Measurements from ENCODE around the gene CORO2A. TPM values are rescaled to one million over a fixed set of nuclear protein-coding genes. Genes with fewer than 3 reads are reported as not detected.

CORO2A gene
- total and polyA plus RNA-seq, 9 donors: 0.13 to 3.7 (median 1.2) TPM

GRCh38 chr9:98201102-98201501 lies 8.7 kb upstream of the CORO2A start:
- Histone ChIP-seq H3K27me3 (no peaks in the 10 kb centered on the region), H3K4me3 (no peak overlapping the region)
- WGBS, 3 donors: 77 to 87% (median 80%) methylated on average over 6 of the region's 6 CpGs

GRCh38 chr9:98199388-98200033 lies 7.1 kb upstream of the CORO2A start:
- no peaks in the 10 kb centered on the region for H3K9me3 ChIP-seq
- 78 to 87% (median 80%) methylated on average over 16 to 20 of the region's 20 CpGs for WGBS, 3 donors
- no peaks in the 10 kb centered on the region for H3K27me3 ChIP-seq
- intact Hi-C loops (cut with DNase I): loop anchor here in 3 of 4 donors (5.0 to 10.0 kb wide), 3 partner anchors 55 to 575 kb away; partner anchors contain the start of gene TBC1D2 (in 1 of the 3)
- H3K36me3 ChIP-seq: no peaks in the 10 kb centered on the region
- H3K4me1 ChIP-seq (ENCODE audit: insufficient read depth): no peaks in the 10 kb centered on the region
- TF ChIP-seq POLR2A (IDR thresholded peaks at IDR 0.05) (no peak), CTCF (IDR thresholded peaks at IDR 0.05) (no peak), EP300 (IDR thresholded peaks at IDR 0.05) (no peak)
- H3K27ac ChIP-seq: no peak overlapping the region
- no peak for DNase-seq
- H3K4me3 ChIP-seq: no peak overlapping the region

More at GRCh38 chr9:98201102-98201501, 8.7 kb upstream of the CORO2A start:
- TF ChIP-seq CTCF (IDR thresholded peaks at IDR 0.05) (no peak), EP300 (IDR thresholded peaks at IDR 0.05) (no peak), POLR2A (IDR thresholded peaks at IDR 0.05) (no peak)
- intact Hi-C loops (cut with DNase I): loop anchor here in 2 of 4 donors (10.0 kb wide), 2 partner anchors 54 to 574 kb away; partner anchors contain the start of gene TBC1D2 (in 1 of the 2)
- H3K4me1 ChIP-seq (ENCODE audit: insufficient read depth): no peaks in the 10 kb centered on the region
- H3K36me3 ChIP-seq: no peaks in the 10 kb centered on the region
- no peak for DNase-seq
- H3K9me3 ChIP-seq: no peaks in the 10 kb centered on the region
- H3K27ac ChIP-seq: no peak overlapping the region

GRCh38 chr9:98195671-98196070 lies 3.2 kb upstream of the CORO2A start:
- Histone ChIP-seq H3K4me3 (no peak overlapping the region), H3K36me3 (no peaks in the 10 kb centered on the region), H3K27ac (no peak overlapping the region), H3K9me3 (no peaks in the 10 kb centered on the region), H3K4me1 (ENCODE audit: insufficient read depth) (no peaks in the 10 kb centered on the region), H3K27me3 (no peaks in the 10 kb centered on the region)
- 73 to 89% (median 87%) methylated on average over 4 of the region's 4 CpGs for WGBS, 3 donors
- intact Hi-C loops (cut with DNase I): loop anchor here in 1 of 4 donors (5.0 kb wide), 1 partner anchor 67 kb away; no protein-coding TSS in a partner anchor
- no peak for DNase-seq
- no peak for TF ChIP-seq POLR2A (IDR thresholded peaks at IDR 0.05)
- no peak for TF ChIP-seq CTCF (IDR thresholded peaks at IDR 0.05)
- no peak for TF ChIP-seq EP300 (IDR thresholded peaks at IDR 0.05)

GRCh38 chr9:98193336-98193944 lies 1.0 kb upstream of the CORO2A start:
- Histone ChIP-seq H3K4me1 (ENCODE audit: insufficient read depth) (no peaks in the 10 kb centered on the region), H3K27me3 (no peaks in the 10 kb centered on the region), H3K27ac (no peak overlapping the region), H3K9me3 (no peaks in the 10 kb centered on the region), H3K4me3 (no peak overlapping the region), H3K36me3 (no peaks in the 10 kb centered on the region)
- intact Hi-C loops (cut with DNase I): no loop called here
- TF ChIP-seq POLR2A (IDR thresholded peaks at IDR 0.05): no peak
- no peak for TF ChIP-seq CTCF (IDR thresholded peaks at IDR 0.05)
- TF ChIP-seq EP300 (IDR thresholded peaks at IDR 0.05): no peak
- DNase-seq: no peak
- WGBS, 3 donors: 31 to 40% (median 34%) methylated on average over 8 of the region's 8 CpGs

Data from ovary (tissue), 9 donors.